Measurements from ENCODE around the gene PLK3.
A peak's percentile ranks its signal among the peaks of the same experiment; 100 is the strongest.
"Not testable (repeated sequence)": the region's sequence is repeated elsewhere in the genome, so short reads cannot be mapped to it uniquely, and the experiment has no call there.

Gene PLK3

DNA sequence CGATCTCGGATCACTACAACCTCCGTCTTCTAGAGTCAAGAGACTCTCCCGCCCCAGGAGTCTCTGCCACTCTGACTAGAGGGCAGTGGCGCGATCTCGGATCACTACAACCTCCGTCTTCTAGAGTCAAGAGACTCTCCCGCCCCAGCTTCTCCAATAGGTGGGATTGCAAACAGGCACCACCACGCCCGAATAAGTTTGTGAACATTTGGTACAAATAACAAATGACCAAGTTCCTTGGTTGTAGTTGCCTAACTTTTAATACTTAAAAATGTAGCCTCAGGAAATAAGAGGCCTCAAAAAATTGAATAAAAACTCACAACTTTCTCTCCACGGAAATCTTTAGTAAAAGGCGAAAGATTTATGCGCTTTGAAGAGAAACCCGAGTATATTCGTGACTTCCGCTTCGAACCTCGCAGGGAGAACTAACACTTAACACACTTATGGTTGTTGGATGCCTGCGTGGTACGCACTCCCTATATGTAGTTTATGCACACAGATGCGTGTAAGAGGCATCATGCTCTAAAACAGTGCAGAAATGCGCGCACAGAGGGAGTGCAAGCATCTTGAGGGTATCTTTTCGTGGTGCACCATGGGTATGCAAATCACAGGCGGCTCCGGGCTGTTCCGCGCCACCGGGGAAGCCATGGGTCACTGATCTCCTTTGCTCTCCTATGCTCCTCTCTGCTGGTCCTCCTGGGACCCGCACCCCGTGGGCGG is 19.6 kb downstream of the PLK3 start:
- H3K27me3 ChIP-seq (replicated peaks; ENCODE audit: control insufficient read depth, insufficient read depth, low read length, poor library complexity, severe bottlenecking): no peaks in the 10 kb centered on the region
- no peaks in the 10 kb centered on the region for H3K36me3 ChIP-seq (ENCODE audit: control insufficient read depth, insufficient read depth, low read length)
- peak; percentile 63 to 70 (median 67) for DNase-seq
- peak overlapping the region; percentile 97 for H3K27ac ChIP-seq (ENCODE audit: insufficient read depth, low read length, poor library complexity, severe bottlenecking)
- peaks cover 6% of the 10 kb centered on the region for H3K4me1 ChIP-seq (ENCODE audit: control insufficient read depth, insufficient read depth, low read length, poor library complexity, severe bottlenecking)
- peak overlapping the region; percentile 62 for H3K4me3 ChIP-seq (ENCODE audit: insufficient read depth, low read depth, low read length, poor library complexity, severe bottlenecking)
- no peaks in the 10 kb centered on the region for H3K9me3 ChIP-seq (ENCODE audit: control insufficient read depth, low read length)

DNA sequence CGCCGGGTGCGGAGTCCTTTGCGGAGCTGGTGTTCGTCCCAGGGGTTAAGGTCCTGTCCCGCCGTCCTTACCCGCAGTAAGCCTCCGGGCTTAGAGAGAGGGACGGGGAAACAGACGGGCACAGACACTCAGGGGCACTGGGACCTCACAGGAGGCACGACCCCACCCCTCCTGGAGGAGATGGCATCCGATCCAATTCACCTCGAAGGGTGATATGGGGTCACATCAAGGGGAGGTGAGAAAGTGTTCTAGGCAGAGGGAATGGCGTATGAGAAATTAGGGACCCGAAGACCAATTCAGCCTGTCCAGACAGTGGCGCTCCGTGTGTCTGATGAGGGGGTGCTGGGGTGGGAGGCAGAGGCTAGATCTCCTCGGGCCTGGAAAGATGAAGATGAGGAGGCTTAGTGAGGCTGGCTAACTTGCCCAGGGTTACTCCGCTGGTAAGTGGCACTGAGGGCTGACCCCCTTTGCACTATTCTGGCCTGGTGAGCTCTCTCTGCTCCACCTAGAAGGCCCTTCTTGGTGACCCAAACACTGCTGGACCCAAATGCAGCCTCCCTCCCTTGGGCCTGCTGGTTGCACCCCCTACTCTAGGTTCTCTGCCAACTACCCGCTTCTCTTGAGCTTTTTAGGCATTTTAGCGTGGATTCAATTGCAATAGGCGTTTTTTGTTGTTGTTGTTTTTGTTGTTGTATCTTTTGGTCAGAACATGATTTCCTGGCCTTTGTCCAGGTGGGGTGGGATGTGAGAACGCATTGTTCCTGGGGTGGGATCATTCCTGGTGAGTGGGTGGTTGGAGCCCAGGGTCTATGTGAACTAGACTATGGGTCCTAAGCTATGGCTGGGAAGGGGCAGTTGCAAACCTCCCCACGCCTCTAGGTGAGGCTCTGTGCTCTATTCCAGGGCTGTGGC is 20.4 kb downstream of the PLK3 start:
- no peak for DNase-seq
- peak overlapping the region; percentile 62 for H3K4me3 ChIP-seq (ENCODE audit: insufficient read depth, low read depth, low read length, poor library complexity, severe bottlenecking)
- H3K36me3 ChIP-seq (ENCODE audit: control insufficient read depth, insufficient read depth, low read length): no peaks in the 10 kb centered on the region
- H3K27ac ChIP-seq (ENCODE audit: insufficient read depth, low read length, poor library complexity, severe bottlenecking): peak overlapping the region; percentile 97
- peaks cover 6% of the 10 kb centered on the region for H3K4me1 ChIP-seq (ENCODE audit: control insufficient read depth, insufficient read depth, low read length, poor library complexity, severe bottlenecking)
- no peaks in the 10 kb centered on the region for H3K9me3 ChIP-seq (ENCODE audit: control insufficient read depth, low read length)
- H3K27me3 ChIP-seq (replicated peaks; ENCODE audit: control insufficient read depth, insufficient read depth, low read length, poor library complexity, severe bottlenecking): no peaks in the 10 kb centered on the region

DNA sequence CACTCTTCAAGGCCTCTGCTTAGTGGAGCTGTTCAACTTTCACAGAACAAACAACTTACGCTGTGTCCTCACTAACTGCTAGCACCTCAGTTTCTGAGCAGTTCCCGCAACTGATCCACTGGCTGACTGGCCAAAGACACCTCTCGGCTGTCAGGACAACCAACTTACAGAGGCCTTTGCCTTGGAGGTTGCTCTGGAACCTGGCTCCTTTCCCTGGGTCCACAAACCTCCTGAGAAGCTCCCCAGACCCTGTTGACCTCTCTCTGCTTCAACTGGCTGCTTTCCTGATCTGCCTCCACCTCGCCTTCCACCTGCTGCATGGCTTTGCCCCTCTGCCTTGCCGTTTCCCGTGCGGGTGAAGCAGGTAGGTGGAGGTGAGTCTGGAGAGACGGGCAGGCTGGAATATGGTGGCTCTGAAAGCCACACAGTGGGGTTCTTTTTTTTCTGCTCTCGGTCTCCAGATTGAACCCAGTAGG is 21.1 kb downstream of the PLK3 start:
- no peaks in the 10 kb centered on the region for H3K9me3 ChIP-seq (ENCODE audit: control insufficient read depth, low read length)
- no peak for DNase-seq
- H3K27me3 ChIP-seq (replicated peaks; ENCODE audit: control insufficient read depth, insufficient read depth, low read length, poor library complexity, severe bottlenecking): no peaks in the 10 kb centered on the region
- H3K4me3 ChIP-seq (ENCODE audit: insufficient read depth, low read depth, low read length, poor library complexity, severe bottlenecking): no peak overlapping the region
- H3K4me1 ChIP-seq (ENCODE audit: control insufficient read depth, insufficient read depth, low read length, poor library complexity, severe bottlenecking): peaks cover 6% of the 10 kb centered on the region
- H3K36me3 ChIP-seq (ENCODE audit: control insufficient read depth, insufficient read depth, low read length): no peaks in the 10 kb centered on the region
- no peak overlapping the region for H3K27ac ChIP-seq (ENCODE audit: insufficient read depth, low read length, poor library complexity, severe bottlenecking)

DNA sequence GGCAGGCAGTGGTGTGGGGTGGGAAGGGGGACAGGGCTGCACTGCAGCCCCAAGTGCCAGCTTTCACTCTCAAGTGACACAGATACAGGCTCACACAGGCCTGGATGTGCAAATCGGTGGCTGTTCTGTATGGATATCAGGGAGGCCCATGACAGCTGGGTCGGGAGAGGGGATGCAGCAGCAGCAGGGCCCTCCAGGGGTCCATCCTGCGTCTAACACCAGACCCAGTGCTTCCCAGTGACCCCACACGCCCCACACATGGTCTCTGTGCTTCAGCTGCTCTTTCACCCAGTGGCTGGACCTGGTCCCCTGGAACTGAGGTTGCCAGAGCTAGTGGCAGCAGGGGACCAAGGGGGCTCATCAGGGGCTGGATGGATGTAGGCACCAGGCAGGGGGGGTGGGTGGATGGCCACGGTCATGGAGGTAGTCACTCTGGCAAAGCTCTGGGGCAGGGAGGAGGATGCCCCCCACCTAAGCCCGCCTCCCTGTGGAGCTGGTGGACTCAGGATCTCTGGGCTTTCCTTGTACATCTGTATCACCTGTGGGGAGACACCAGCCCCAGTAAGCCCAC is 22.0 kb downstream of the PLK3 start:
- Histone ChIP-seq H3K27ac (ENCODE audit: insufficient read depth, low read length, poor library complexity, severe bottlenecking) (no peak overlapping the region), H3K36me3 (ENCODE audit: control insufficient read depth, insufficient read depth, low read length) (no peaks in the 10 kb centered on the region), H3K27me3 (replicated peaks; ENCODE audit: control insufficient read depth, insufficient read depth, low read length, poor library complexity, severe bottlenecking) (no peaks in the 10 kb centered on the region), H3K9me3 (ENCODE audit: control insufficient read depth, low read length) (no peaks in the 10 kb centered on the region), H3K4me1 (ENCODE audit: control insufficient read depth, insufficient read depth, low read length, poor library complexity, severe bottlenecking) (peaks cover 6% of the 10 kb centered on the region), H3K4me3 (ENCODE audit: insufficient read depth, low read depth, low read length, poor library complexity, severe bottlenecking) (no peak overlapping the region)
- DNase-seq: no peak

- Histone ChIP-seq H3K4me3 (ENCODE audit: insufficient read depth, low read depth, low read length, poor library complexity, severe bottlenecking) (no peak overlapping the region), H3K36me3 (ENCODE audit: control insufficient read depth, insufficient read depth, low read length) (no peaks in the 10 kb centered on the region), H3K4me1 (ENCODE audit: control insufficient read depth, insufficient read depth, low read length, poor library complexity, severe bottlenecking) (peaks cover 6% of the 10 kb centered on the region), H3K27ac (ENCODE audit: insufficient read depth, low read length, poor library complexity, severe bottlenecking) (no peak overlapping the region), H3K9me3 (ENCODE audit: control insufficient read depth, low read length) (no peaks in the 10 kb centered on the region), H3K27me3 (replicated peaks; ENCODE audit: control insufficient read depth, insufficient read depth, low read length, poor library complexity, severe bottlenecking) (no peaks in the 10 kb centered on the region)
- DNase-seq: no peak
Observed at GRCh38 chr1:44822981-44823451, 22.8 kb downstream of the PLK3 start.

GRCh38 chr1:44824392-44824791 is 24.2 kb downstream of the PLK3 start:
- not testable (repeated sequence) for DNase-seq; H3K4me3 ChIP-seq (ENCODE audit: insufficient read depth, low read depth, low read length, poor library complexity, severe bottlenecking); H3K9me3 ChIP-seq (ENCODE audit: control insufficient read depth, low read length); H3K27ac ChIP-seq (ENCODE audit: insufficient read depth, low read length, poor library complexity, severe bottlenecking); H3K27me3 ChIP-seq (replicated peaks; ENCODE audit: control insufficient read depth, insufficient read depth, low read length, poor library complexity, severe bottlenecking); H3K4me1 ChIP-seq (ENCODE audit: control insufficient read depth, insufficient read depth, low read length, poor library complexity, severe bottlenecking); H3K36me3 ChIP-seq (ENCODE audit: control insufficient read depth, insufficient read depth, low read length)

- no peak for DNase-seq
- Histone ChIP-seq H3K36me3 (ENCODE audit: control insufficient read depth, insufficient read depth, low read length) (no peaks in the 10 kb centered on the region), H3K27ac (ENCODE audit: insufficient read depth, low read length, poor library complexity, severe bottlenecking) (no peak overlapping the region), H3K27me3 (replicated peaks; ENCODE audit: control insufficient read depth, insufficient read depth, low read length, poor library complexity, severe bottlenecking) (no peaks in the 10 kb centered on the region), H3K4me1 (ENCODE audit: control insufficient read depth, insufficient read depth, low read length, poor library complexity, severe bottlenecking) (no peaks in the 10 kb centered on the region), H3K4me3 (ENCODE audit: insufficient read depth, low read depth, low read length, poor library complexity, severe bottlenecking) (no peak overlapping the region), H3K9me3 (ENCODE audit: control insufficient read depth, low read length) (no peaks in the 10 kb centered on the region)
Observed at GRCh38 chr1:44826375-44827196, 26.4 kb downstream of the PLK3 start.

DNA sequence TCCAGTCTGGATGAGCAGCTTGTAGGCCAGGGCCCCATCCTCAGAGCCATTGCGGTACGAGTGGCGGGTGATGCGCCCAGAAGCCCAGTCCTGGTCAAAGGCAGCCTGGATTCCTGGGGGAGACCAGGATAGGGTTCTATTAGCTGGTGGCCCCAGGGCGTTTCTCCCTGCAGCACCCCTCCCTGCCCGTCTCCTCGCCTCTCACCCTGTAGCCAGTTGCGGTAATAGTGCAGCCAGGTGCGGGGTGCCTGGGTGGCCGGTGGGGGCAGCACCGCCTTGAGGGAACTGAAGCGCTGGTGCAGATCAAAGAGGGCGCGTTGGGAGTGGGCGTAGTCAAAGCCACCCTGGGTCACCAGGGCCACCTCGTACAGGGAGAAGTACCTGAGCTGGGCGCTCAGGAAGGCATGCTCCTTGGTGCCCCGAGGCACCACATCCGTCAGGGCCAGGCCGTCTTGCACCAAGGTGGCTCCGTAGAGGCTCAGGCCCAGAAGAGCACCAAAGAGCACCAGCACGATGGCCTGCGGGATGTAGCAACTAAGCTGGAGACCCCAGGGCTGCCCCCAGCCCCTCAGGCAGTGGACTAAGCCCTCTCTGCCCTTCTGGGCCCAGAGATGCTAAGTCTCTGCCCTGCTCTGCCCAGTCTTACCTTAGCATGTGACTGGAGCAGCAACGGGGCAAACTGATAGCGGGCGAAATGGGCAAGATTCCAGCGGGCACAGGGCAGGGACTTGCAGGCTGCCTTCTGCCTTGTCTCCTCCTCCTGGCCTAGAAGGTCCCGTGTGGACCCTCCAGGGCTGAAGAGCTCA is 27.2 kb downstream of the PLK3 start:
- no peaks in the 10 kb centered on the region for H3K9me3 ChIP-seq (ENCODE audit: control insufficient read depth, low read length)
- H3K4me3 ChIP-seq (ENCODE audit: insufficient read depth, low read depth, low read length, poor library complexity, severe bottlenecking): no peak overlapping the region
- DNase-seq: no peak
- no peak overlapping the region for H3K27ac ChIP-seq (ENCODE audit: insufficient read depth, low read length, poor library complexity, severe bottlenecking)
- no peaks in the 10 kb centered on the region for H3K27me3 ChIP-seq (replicated peaks; ENCODE audit: control insufficient read depth, insufficient read depth, low read length, poor library complexity, severe bottlenecking)
- H3K36me3 ChIP-seq (ENCODE audit: control insufficient read depth, insufficient read depth, low read length): no peaks in the 10 kb centered on the region
- no peaks in the 10 kb centered on the region for H3K4me1 ChIP-seq (ENCODE audit: control insufficient read depth, insufficient read depth, low read length, poor library complexity, severe bottlenecking)

Data from effector memory CD4-positive, alpha-beta T cell (primary cell).